SW480 (cell line): Measurements from ENCODE around the gene SLC38A3.
"Not testable (repeated sequence)": the region's sequence is repeated elsewhere in the genome, so short reads cannot be mapped to it uniquely, and the experiment has no call there.

Source experiments
- DNase-seq: peaks from one replicate; pipeline ENCODE4 v3.0.0-alpha.2; 2016; ENCODE audit warnings: low spot score

SLC38A3 gene

DNA sequence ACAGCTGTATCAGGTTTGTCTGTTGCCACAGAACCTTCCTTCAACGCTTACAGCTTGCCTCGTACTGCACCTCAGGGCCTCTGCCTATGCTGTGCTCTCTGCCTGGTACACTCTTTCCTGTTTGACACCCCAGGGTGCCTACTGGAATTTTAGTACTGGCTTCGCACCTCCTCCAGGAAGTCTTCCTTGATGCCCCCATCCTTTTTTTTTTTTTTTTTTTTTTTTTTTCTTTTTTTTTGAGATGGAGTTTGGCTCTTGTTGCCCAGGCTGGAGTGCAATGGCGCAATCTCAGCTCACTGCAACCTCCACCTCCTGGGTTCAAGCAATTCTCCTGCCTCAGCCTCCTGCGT, 6.3 kb downstream of the SLC38A3 start:
- not testable (repeated sequence) for DNase-seq

DNA sequence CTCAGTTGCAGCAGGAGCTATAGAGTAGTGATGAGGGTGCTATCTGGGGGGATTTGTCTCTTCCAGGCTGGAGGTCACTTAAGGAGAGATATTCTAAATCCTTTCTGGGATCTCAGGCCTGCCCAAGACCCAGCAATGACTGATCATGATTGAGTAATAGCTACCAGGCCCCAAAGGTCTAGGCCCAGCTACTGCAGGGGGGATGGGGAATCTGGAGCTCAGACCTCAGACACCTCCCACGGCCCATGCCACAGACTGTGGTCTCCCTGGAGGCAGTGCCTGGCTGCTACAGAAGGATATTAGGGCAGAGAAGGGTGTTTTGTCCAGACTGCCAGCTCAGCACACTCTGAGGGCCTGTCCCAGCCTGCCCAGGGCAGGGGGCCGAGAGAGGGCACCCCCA, 6.9 kb downstream of the SLC38A3 start:
- no peak for DNase-seq

DNA sequence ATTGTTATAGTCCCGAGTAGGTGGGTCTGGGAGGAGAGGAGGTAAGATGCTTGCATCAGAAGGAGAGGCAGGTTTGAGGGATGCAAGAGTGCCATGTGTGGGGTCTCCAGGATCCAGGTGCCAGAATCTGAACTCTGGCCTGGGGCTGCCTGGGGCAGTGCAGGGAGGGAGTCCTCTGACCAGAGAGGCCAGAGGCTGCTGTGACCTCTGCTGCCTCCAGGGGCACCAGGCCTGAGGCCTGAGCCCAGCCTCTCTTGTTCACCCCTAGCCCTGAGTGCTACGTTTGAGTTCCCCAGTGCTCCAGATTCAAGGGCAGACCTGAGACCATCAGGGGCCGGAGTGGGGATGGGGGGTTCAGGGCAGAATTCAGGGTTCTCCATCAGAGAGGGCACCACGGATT, 7.4 kb downstream of the SLC38A3 start:
- DNase-seq, result no peak

DNA sequence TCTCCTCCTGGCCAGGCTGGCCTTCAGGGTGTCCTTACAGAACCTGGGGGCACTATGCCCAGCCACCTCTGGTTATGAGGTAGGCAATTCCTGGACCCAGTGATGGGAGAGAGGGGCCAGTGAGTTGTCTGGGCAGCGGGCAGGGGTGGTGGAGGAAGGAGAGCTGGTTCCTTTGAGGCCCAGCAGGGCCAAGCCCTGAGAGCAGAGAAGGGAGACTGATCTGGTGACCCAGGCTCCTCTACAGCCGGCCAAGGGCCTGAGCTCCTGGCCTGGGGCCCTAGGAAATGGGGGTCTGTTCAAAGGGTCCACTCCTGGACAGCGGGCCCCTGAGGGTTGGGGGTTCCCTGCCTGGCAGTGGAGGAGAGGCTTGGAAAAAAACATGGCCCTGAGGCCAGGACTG, 7.9 kb downstream of the SLC38A3 start:
- DNase-seq, result no peak

DNA sequence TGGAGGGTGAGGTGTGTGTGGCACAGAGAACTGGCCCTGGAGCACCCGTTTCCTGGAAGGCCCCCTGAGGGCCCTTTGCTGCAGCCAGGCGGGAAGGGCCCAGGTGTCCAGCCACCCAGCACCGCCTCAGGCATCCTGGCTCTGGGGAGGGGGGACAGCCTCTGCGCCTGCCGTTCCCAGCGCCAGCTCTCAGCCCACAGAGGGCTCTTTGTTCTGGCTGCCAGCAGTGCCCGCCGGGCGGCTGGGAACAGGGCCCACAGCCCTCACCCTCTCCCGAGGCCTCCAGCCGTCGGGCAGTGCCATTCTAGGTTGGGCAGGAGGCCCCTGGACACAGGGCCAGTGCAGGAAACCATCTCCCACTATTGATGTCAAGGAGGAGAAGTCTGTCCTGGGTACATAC, 8.3 kb downstream of the SLC38A3 start:
- no peak for DNase-seq

DNA sequence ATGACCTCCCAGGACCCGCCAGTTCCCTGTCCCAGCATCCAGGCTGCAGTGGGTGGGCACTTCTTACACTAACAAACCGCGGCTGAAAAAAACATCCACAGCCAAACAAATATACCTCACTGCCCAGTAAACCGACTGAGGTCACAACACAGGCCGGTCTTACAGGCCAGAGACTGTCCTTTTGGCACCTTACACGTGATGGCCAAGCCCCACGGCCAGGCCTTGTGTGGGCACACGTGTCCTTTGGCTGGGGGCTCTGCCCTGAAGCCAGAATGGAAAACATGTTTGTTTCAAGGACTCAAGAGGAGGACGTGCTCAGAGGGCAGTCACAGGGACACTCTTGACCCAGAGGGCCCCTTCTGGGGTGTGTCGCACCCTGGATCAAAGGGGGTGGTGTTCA, 9.8 kb downstream of the SLC38A3 start:
- no peak for DNase-seq

DNA sequence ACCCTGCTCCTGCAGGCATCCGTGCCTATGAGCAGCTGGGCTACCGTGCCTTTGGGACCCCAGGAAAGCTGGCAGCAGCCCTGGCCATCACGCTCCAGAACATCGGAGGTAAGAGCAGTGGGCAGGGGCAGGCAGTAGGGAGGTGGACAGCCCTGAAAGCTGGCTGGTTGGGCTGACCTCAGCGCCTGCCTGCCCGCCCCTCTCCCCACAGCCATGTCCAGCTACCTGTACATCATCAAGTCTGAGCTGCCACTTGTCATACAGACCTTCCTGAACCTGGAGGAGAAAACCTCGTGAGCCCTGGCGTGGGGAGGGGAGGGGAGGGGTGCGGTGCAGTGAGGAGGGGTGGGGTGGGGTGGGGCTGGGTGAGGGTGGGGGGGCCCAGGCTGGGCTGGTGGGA, 10.5 kb downstream of the SLC38A3 start:
- no peak for DNase-seq

DNA sequence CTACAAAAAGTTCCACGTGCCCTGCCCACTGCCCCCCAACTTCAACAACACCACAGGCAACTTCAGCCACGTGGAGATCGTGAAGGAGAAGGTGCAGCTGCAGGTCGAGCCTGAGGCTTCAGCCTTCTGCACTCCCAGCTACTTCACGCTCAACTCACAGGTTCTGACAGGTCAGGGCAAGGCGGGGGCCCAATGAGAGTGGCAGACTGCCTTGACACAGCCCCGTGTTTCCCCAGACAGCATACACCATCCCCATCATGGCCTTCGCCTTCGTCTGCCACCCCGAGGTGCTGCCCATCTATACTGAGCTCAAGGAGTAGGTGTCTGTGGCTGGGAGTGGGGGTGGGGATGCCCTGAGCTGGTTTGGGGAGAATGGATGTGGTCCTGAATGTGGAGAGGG, 12.6 kb downstream of the SLC38A3 start:
- no peak for DNase-seq

DNA sequence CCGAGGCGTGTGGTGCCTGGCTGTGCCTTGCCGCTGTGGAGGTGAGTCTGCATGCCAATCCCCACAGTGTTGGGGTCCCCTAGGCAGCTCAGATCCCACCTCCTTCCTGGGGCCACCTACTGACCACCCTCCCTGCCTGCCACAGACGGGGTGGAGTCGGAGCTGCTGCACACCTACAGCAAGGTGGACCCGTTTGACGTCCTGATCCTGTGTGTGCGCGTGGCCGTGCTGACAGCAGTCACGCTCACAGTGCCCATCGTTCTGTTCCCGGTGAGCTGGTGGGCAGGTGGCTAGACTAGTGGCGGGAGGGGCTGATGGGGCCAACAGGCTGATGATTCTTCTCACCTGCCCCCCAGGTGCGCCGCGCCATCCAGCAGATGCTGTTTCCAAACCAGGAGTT, 13.4 kb downstream of the SLC38A3 start:
- DNase-seq, result no peak

DNA sequence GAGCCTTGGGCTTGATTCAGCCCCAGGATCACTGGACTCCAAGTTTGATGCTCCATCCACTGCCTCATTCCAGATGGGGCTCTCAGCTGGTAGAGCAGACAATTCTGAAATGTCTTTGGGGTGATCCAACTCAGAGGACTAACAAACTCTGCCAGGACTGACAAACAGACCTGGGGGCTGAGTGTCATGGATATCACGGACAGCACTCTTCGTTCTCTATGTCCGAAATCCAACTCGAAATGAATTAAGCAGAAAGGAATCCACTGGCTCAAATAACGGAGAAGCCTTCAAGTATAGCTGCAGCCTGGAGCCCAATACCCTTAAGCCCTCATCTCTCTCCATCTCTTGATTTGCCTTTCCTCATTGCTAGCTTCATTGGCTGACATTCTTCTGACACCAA, 14.2 kb downstream of the SLC38A3 start:
- no peak for DNase-seq

DNA sequence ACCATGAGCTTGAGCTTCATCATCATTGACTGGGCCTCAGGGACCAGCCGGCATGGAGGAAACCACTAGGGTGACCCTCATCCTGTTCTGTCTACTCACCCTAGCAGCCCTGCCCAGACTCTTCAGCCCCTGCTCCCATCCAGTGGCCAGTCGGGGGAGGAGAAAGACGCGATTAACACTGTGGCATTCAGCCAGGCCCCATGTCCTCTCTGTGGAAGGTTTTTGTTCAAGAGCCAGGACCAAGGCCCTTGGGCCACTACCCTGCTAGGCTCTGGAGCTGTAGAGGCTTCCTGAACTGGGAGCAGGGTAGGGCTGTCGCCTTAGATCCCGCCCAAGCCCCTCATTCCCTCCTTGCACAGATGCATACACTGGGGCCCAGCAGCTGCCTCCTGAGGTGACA, 15.0 kb downstream of the SLC38A3 start:
- DNase-seq, result no peak

DNA sequence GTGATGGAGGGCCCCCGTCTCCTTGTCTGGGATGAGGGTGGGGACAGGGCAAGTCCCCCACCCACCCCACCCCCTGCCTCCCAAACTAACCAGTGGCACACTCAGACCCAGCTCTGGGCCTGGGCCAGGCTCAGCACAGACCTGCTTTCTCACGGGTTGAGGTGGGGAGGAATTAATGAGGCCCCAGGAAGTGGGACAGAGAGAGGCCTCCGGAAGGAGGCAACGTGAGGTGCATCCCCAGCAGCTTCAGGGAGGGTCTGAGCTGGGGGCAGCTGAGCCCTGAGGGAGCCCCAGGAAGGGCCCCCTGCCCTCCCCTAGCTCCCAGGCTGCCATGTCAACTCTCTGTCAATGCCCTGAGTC, 16.0 kb downstream of the SLC38A3 start:
- no peak for DNase-seq

DNA sequence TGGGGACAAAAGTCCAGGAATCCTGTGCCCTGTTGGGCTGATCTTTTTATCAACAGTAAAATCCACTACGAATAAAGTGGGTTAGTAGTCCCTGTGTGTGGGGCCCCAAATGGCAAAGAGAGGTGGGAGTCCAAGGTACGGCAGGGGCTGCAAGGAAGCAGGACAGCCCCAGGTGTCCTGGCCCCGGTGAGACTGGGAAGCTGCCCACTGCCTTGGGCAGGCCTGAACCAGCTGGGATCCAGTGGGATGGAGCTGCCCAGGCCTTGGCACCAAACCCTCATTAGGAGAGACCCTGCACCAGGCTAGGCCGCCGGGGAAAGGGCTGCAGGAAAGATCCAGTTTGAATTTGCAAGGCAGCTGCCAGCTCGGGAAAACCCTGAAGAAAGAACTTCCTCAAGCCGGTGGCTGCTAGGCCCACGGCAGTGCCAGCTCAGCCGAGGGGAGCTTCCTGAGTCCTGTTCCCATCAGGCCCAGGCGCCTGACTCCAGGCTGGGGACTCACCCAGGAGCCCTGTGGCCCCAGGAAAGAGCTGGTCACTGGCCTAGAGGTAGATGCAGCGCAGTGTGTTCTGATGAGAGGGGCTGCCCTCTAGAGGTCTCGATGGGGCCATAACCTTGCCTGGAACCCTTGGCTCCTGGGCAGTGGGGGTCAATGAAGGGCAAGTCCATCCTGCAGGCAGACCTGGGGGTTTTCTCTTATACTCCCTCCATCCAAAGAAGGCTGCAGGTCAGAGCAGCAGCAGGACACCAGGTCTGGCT, 16.5 kb downstream of the SLC38A3 start:
- no peak for DNase-seq

DNA sequence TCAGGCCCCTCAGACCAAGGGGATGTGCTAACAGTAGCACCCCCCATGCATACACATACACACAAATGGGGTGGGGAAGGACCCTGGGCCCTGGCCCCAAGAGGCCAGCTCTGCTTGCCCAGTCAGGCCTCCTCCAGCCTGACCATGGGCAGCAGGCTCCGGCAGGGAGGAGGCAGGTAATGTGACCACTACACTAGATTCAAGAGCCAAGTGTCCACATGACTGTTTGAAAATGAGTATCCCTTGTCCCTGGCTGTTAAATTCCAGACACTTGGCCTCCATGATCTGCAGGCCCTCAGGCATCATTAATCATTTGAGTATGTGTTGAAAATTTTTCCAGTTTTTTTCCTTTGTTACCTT, 17.1 kb downstream of the SLC38A3 start:
- DNase-seq, result no peak

DNA sequence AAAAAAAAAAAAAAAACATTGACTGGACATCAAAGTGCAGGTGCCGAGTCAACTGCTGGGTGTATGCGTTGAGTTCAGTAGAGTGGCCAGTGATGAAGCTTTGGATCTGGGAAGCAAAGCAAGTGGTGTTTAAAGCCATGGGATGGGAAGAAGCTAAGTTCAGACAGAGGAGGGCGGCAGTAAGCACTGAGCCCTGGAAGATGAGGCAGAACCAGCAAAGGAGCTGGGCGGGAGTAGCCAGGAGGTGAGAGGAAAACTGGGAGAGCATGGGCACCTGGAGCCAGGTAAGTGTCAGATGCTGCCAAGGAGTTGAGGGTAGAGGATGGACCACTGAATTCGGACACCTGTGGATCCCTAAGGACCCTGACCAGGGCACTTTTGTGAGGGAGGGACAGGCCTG, 19.6 kb downstream of the SLC38A3 start:
- DNase-seq, result no peak

DNA sequence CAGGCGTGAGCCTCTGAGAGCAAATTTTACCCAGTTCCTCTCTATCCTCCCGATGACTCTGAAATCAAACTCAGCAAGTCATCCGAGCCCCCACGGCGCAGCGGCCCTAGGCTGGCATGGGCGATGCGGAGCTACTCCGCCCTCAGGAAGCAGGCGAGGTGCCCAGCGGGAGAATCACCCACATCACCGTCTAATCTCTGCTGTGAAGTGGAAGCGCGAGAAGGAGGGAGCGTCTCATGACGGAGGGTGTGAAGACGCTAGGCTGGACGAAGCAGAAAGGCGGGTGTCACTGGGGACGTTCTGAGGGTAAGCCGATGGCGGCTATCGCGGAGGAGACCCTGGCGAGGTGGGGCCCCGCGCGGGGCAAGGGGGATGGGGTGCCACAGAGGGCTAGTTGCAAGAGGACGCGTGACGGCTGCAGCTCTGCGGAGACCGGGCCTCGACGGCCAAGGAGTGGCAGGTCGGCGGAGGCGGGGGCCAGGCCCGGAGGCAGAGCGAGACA, 21.9 kb downstream of the SLC38A3 start:
- peak; percentile 51 for DNase-seq

DNA sequence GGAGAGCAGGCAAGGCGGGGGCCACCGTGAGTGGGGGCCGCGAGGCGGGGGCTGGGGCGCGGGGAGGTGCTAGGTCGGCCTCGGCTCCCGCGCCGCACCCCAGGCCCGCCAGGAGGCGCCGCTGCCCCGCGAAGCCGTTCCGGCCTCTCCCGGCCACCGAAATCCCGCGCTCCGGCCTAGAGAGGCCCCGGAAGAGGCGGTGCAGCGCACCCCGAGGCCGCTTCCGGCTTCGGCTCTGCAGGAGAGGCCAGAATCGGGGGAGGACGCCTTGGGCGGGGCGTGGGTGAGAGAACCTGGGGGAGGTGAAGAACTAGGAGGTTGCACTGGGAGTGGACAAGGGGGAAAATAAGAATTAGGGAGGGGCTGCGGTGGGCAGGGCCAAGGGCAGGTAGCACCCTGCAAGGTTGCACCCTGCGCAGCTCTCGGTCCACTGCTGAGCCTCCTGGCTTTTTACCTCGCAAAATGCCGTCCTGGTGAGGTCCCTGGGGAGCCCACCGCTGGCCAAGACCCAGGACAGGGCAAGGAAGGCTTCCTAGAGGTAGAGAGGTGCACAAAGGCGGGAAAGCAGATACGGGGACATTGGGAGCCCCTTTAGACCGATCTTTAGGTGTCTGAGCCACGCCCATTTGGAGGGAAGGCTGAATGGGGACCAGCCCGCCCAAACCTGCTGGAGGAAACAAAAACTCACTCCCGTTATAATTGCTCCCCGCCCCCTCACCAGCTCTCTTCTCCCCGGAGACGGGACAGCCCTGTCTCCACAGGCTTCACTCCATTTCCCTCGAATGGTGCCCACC, 22.5 kb downstream of the SLC38A3 start:
- peak; percentile 92 for DNase-seq

DNA sequence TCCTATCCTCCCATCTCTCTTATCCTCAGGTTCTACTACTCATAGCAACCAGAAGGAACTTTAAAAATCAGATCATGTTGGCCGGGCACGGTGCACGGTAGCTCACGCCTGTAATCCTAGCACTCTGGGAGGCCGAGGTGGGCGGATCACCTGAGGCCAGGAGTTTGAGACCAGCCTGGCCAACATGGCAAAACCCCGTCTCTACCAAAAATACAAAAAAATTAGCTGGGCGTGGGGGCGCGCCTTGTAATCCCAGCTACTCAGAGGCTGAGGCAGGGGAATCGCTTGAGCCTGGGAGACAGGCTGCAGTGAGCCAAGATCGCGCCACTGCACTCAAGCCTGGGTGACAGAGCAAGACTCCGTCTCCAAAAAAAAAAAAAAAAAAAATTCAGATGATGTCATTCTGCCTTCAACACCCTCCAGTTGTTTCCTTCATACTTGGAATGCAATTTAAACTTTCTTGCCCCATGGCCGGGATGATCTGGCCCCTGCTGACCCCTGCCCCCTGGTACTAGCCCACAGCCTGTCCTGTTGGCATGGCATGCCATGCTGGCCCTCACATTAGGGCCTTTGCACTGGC, 23.2 kb downstream of the SLC38A3 start:
- not testable (repeated sequence) for DNase-seq

DNA sequence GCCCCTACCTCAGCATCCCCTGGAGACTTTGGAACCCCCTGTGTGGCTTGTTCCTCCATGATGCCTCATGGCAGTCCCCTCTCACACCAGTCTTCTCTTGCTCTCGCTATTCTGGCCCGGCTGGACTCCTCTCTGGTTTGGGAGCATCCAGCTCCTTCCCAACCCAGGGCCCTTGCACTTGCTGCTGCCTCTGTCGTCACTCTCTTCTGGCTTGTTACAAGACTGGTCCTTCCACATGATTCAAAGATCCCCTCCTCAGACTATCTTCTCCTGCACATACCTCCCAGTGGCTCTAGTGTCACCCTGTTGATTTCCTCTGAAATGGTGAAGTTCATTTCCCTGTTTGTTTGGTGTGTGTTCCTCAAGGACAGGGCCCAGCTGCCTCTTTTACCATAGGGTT, 24.4 kb downstream of the SLC38A3 start:
- DNase-seq, result no peak

DNA sequence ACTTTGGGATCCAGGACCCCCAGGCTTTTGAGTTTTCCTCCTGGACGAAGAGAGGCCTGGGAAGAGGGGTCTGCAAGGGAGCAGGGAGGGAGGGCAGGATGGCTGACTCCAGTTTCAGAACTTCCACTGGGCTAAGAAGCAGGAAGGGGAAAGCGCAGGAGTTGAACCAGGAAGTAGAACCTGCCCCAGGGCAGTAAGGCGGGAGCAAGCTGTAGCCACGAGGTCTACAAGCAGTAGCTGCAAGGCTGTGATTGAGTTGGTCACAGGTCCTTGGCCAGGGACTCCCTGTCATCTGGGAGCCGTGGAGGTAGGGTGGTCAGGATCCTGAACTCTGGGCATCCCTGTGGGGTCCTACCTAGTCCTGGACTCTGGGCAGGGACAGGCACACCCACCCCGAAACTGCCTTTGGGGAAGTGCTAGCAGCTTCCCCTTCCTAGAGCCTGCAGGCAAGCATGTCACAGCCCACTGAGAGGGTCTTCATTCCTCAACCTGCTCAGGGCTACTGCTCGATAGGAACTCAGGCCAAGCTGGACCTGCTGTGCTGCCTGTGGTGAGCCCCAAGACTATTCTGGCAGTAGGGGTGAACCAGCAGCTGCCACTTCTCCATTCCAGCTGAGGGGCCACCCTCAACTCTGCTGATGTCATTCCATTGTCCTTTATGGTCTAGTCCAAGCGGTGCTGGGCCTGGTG, 25.2 kb downstream of the SLC38A3 start:
- DNase-seq, result no peak

DNA sequence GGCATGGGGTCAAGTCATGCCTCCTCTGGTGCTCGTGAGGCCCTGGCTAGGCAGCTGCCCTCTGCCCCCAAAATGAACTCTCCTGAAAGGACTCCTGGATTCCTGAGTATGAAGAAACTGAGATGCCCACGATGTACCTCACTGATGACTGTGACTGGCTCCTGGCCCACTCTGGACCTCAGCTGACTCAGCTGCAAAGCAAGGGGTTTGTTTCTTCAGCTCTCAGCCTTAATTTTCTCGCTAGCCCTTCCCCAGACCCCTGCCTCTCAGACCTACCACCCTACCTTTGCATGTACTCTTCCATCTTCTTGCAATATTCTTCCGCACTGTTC, 25.7 kb downstream of the SLC38A3 start:
- no peak for DNase-seq

DNA sequence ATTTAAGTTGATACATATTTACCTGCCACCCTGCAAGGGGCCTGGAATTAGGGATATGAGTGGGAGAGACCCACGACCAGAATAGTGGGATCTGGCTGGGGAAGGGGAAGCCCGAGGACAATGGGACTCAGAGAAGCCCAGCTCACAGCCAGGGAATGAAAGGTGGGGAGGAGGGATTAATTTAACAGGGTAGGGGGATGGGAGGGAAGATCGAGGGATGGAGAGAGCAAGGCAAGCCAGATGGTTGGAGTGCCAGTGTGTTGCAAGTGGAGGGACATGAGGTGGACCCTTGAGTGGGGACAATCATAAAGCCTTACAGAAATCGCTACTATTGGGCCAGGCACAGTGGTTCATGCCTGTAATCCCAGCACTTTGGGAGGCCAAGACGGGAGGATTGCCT, 26.5 kb downstream of the SLC38A3 start:
- no peak for DNase-seq

DNA sequence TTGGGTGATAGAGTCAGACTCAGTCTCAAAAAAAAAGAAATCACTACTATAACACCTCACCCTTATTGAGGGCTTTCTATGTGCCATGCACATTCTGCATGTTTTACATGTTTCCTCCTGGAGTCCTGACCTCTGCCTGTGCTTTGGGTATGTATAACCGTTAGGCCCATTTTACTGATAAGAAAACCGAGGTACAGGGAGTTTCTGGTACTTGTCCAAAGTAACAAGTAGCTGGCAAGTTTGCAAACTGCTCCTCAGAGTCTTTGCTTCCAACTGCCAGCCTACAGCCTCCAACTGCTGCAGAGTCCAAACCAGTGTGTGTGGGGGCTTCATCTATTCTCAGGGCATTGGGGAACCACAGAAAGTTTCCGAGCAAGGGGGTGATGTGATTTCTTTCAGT, 27.2 kb downstream of the SLC38A3 start:
- DNase-seq, result no peak
